Measurements from ENCODE around the gene ARHGEF4. TPM values are rescaled to one million over a fixed set of nuclear protein-coding genes. Genes with fewer than 3 reads are reported as not detected.

The ARHGEF4 gene
- total RNA-seq, 1 experiment from 2014 or later = 26.6 TPM

DNA sequence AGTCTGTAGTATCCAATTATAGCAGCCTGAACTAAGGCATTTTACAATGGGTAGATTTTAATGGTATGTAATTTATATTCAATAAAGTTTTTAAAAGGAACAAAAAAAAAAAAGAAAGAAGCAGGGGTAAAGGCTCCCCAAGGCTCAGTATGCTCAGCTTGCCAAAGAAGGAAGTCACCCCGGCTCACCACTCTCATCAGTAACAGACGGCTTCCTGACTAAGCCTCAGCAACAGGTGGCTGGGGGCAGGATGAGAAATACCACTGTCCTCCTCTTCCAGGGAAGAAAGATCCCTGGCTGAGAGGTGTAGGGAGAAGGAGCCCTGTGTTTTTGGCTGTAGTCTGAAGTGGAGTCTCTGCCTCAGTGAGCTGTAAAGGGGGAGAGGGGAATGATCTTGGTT is 121.2 kb downstream of the ARHGEF4 start:
- H3K36me3 ChIP-seq (ENCODE audit: control insufficient read depth in 1 of 2, insufficient read depth in 2 of 2, low read length in 2 of 2) = no peaks in the 10 kb centered on the region; a peak in 1 of 4 replicates
- DNase-seq (ENCODE audit: low read depth, low spot score) (no peak), ATAC-seq (no peak)
- H4K20me1 ChIP-seq (ENCODE audit: insufficient read depth) = no peaks in the 10 kb centered on the region
- H3K9me2 ChIP-seq (ENCODE audit: insufficient read depth) = no peaks in the 10 kb centered on the region
- no peaks in the 10 kb centered on the region for H3K4me1 ChIP-seq (ENCODE audit: control insufficient read depth in 1 of 2, insufficient read depth in 2 of 2, low read length in 2 of 2)
- no peaks in the 10 kb centered on the region for H3K79me2 ChIP-seq (ENCODE audit: insufficient read depth, low read length)
- CTCF ChIA-PET = no interaction called here
- no peak overlapping the region for H2AFZ ChIP-seq (ENCODE audit: low read depth, low read length, poor library complexity, severe bottlenecking)
- H3K4me2 ChIP-seq (ENCODE audit: low read length) = no peak overlapping the region
- intact Hi-C loops (cut with micrococcal nuclease) = no loop called here
- POLR2A ChIA-PET = no interaction called here
- no peaks in the 10 kb centered on the region for H3K9me3 ChIP-seq (ENCODE audit: control insufficient read depth in 1 of 2, insufficient read depth in 1 of 2, low read depth in 1 of 2, low read length in 2 of 2)
- no peak overlapping the region for H3K9ac ChIP-seq (ENCODE audit: low read length)
- H3K27me3 ChIP-seq (ENCODE audit: insufficient read depth, low read length) = no peaks in the 10 kb centered on the region
- no peak overlapping the region for H3K4me3 ChIP-seq (replicated peaks in 1 of 2; ENCODE audit: low read depth in 1 of 2, low read length in 2 of 2)
- BruUV-seq (replicated peaks) = no TSS peak
- H3K27ac ChIP-seq (ENCODE audit: low read depth, low read length) = no peak overlapping the region
- RAD21 ChIA-PET (ENCODE audit: low non-redundant PET in 1 of 2, low total read pairs in 2 of 2, uncharacterized antibody in 2 of 2, unreplicated experiment in 2 of 2) = no interaction called here
- TF ChIP-seq ZFX (IDR thresholded peaks at IDR 0.05) (no peak), ELF1 (IDR thresholded peaks at IDR 0.05; ENCODE audit: borderline replicate concordance, low read depth) (no peak), JUND (IDR thresholded peaks at IDR 0.05) (no peak), ZNF274 (IDR thresholded peaks at IDR 0.05; ENCODE audit: low read depth, low read length) (no peak), EGR1 (IDR thresholded peaks at IDR 0.05; ENCODE audit: low read depth) (no peak), EZH2phosphoT487 (IDR thresholded peaks at IDR 0.05; ENCODE audit: borderline replicate concordance) (no peak), SRF (IDR thresholded peaks at IDR 0.05; ENCODE audit: low read depth) (no peak), FOSL1 (IDR thresholded peaks at IDR 0.05; ENCODE audit: low read depth) (no peak), YY1 (IDR thresholded peaks at IDR 0.05; ENCODE audit: extremely low read depth, insufficient replicate concordance, low read depth, low read length) (no peak)

DNA sequence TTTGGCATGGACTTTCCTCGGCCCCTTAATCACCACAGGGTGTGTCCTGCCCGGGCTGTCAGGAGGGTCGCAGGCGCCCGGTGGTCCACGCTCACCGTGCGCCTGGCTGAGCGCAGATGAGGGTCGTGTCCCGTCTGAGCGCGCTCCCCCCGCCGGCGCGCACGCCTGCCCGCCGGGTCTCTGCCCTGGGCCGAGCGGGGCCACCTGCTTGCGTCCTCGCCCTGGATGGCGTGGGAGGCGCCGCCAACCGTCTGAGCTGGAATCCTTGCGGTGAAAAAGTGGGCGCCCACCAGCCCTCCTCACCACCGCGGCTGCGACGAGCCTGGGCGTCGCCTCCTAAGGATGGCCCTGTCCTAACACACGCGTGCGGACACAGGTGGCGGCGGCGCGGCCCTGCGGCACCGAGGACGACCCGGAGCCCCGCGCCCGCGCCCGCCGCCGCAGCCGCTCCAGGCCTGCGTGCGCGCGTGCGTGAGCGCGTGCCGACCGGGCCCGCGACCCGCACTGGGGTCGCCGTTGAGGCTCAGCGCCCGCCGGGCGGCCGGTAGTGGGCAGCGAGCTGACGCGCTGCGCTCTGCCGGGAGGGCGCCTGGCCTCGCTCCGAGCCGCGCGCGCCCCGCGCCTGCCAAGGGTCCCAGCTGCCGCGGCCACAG is 126.6 kb downstream of the ARHGEF4 start:
- Histone ChIP-seq H3K27me3 (ENCODE audit: insufficient read depth, low read length) (no peaks in the 10 kb centered on the region), H4K20me1 (ENCODE audit: insufficient read depth) (no peaks in the 10 kb centered on the region), H3K4me1 (ENCODE audit: control insufficient read depth in 1 of 2, insufficient read depth in 2 of 2, low read length in 2 of 2) (no peaks in the 10 kb centered on the region), H3K4me2 (ENCODE audit: low read length) (no peak overlapping the region), H3K9ac (ENCODE audit: low read length) (no peak overlapping the region), H3K4me3 (replicated peaks in 1 of 2; ENCODE audit: low read depth in 1 of 2, low read length in 2 of 2) (no peak overlapping the region), H3K9me3 (ENCODE audit: control insufficient read depth in 1 of 2, insufficient read depth in 1 of 2, low read depth in 1 of 2, low read length in 2 of 2) (no peaks in the 10 kb centered on the region), H3K27ac (ENCODE audit: low read depth, low read length) (no peak overlapping the region), H3K79me2 (ENCODE audit: insufficient read depth, low read length) (no peaks in the 10 kb centered on the region), H2AFZ (ENCODE audit: low read depth, low read length, poor library complexity, severe bottlenecking) (no peak overlapping the region), H3K9me2 (ENCODE audit: insufficient read depth) (no peaks in the 10 kb centered on the region), H3K36me3 (ENCODE audit: control insufficient read depth in 1 of 2, insufficient read depth in 2 of 2, low read length in 2 of 2) (no peaks in the 10 kb centered on the region; a peak in 1 of 4 replicates)
- no TSS peak for BruUV-seq (replicated peaks)
- ChIA-PET CTCF (no interaction called here), POLR2A (no interaction called here), RAD21 (ENCODE audit: low non-redundant PET in 1 of 2, low total read pairs in 2 of 2, uncharacterized antibody in 2 of 2, unreplicated experiment in 2 of 2) (no interaction called here)
- intact Hi-C loops (cut with micrococcal nuclease) = no loop called here
- no peak for TF ChIP-seq SP1 (IDR thresholded peaks at IDR 0.05; ENCODE audit: low read depth)
- no peak for TF ChIP-seq EGR1 (IDR thresholded peaks at IDR 0.05; ENCODE audit: low read depth)
- TF ChIP-seq, protein P1, sequence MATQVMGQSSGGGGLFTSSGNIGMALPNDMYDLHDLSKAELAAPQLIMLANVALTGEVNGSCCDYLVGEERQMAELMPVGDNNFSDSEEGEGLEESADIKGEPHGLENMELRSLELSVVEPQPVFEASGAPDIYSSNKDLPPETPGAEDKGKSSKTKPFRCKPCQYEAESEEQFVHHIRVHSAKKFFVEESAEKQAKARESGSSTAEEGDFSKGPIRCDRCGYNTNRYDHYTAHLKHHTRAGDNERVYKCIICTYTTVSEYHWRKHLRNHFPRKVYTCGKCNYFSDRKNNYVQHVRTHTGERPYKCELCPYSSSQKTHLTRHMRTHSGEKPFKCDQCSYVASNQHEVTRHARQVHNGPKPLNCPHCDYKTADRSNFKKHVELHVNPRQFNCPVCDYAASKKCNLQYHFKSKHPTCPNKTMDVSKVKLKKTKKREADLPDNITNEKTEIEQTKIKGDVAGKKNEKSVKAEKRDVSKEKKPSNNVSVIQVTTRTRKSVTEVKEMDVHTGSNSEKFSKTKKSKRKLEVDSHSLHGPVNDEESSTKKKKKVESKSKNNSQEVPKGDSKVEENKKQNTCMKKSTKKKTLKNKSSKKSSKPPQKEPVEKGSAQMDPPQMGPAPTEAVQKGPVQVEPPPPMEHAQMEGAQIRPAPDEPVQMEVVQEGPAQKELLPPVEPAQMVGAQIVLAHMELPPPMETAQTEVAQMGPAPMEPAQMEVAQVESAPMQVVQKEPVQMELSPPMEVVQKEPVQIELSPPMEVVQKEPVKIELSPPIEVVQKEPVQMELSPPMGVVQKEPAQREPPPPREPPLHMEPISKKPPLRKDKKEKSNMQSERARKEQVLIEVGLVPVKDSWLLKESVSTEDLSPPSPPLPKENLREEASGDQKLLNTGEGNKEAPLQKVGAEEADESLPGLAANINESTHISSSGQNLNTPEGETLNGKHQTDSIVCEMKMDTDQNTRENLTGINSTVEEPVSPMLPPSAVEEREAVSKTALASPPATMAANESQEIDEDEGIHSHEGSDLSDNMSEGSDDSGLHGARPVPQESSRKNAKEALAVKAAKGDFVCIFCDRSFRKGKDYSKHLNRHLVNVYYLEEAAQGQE (IDR thresholded peaks at IDR 0.05; ENCODE audit: low read depth) = no peak
- TF ChIP-seq POLR2AphosphoS5 (IDR thresholded peaks at IDR 0.05; ENCODE audit: low read depth, low read length) = no peak
- TF ChIP-seq, protein P2, sequence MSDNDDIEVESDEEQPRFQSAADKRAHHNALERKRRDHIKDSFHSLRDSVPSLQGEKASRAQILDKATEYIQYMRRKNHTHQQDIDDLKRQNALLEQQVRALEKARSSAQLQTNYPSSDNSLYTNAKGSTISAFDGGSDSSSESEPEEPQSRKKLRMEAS (IDR thresholded peaks at IDR 0.05) = no peak
- no peak for TF ChIP-seq CEBPB (IDR thresholded peaks at IDR 0.05; ENCODE audit: low read depth)
- TF ChIP-seq RAD21 (IDR thresholded peaks at IDR 0.05; ENCODE audit: low read depth) = no peak
- no peak for TF ChIP-seq ELF1 (IDR thresholded peaks at IDR 0.05; ENCODE audit: borderline replicate concordance, low read depth)
- TF ChIP-seq, protein P3, sequence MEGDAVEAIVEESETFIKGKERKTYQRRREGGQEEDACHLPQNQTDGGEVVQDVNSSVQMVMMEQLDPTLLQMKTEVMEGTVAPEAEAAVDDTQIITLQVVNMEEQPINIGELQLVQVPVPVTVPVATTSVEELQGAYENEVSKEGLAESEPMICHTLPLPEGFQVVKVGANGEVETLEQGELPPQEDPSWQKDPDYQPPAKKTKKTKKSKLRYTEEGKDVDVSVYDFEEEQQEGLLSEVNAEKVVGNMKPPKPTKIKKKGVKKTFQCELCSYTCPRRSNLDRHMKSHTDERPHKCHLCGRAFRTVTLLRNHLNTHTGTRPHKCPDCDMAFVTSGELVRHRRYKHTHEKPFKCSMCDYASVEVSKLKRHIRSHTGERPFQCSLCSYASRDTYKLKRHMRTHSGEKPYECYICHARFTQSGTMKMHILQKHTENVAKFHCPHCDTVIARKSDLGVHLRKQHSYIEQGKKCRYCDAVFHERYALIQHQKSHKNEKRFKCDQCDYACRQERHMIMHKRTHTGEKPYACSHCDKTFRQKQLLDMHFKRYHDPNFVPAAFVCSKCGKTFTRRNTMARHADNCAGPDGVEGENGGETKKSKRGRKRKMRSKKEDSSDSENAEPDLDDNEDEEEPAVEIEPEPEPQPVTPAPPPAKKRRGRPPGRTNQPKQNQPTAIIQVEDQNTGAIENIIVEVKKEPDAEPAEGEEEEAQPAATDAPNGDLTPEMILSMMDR (IDR thresholded peaks at IDR 0.05 in 2 of 3, conservative IDR thresholded peaks at IDR 0.05 in 1 of 3; ENCODE audit: borderline replicate concordance in 1 of 3, insufficient read depth in 1 of 3, low read depth in 2 of 3, low read length in 2 of 3) = no peak
- TF ChIP-seq EZH2phosphoT487 (IDR thresholded peaks at IDR 0.05; ENCODE audit: borderline replicate concordance) = no peak
- no peak for ATAC-seq
- no peak for DNase-seq (ENCODE audit: low read depth, low spot score)

Data from HCT116 (cell line).